Stomach smooth muscle (tissue), 2 donors: ENCODE data around the gene SNORC.
"Not testable (repeated sequence)": the region's sequence is repeated elsewhere in the genome, so short reads cannot be mapped to it uniquely, and the experiment has no call there.

Experiments used
- H3K27ac ChIP-seq: one replicate; pipeline ENCODE4 v1.7.0; 2013; ENCODE audit warnings: mild to moderate bottlenecking, low read length, inconsistent platforms
- H3K27me3 ChIP-seq, 2 donors: one replicate each; pipeline ENCODE4 v1.7.0; 2013; ENCODE audit warnings: low read length in 2 of 2; ENCODE audit not compliant: insufficient read depth in 2 of 2, control insufficient read depth in 1 of 2
- H3K36me3 ChIP-seq, 2 donors: one replicate each; pipeline ENCODE4 v1.7.0; 2013; ENCODE audit warnings: low read length in 2 of 2; ENCODE audit not compliant: control insufficient read depth in 2 of 2, insufficient read depth in 2 of 2
- H3K4me1 ChIP-seq: one replicate; pipeline ENCODE4 v1.7.0; 2013; ENCODE audit warnings: low read length; ENCODE audit not compliant: control insufficient read depth, insufficient read depth
- H3K4me3 ChIP-seq, 2 donors: one replicate each; pipeline ENCODE4 v1.7.0; 2013; ENCODE audit warnings: low read length in 2 of 2
- H3K9ac ChIP-seq, 2 donors: one replicate each; pipeline ENCODE4 v1.7.0; 2013; ENCODE audit warnings: low read length in 2 of 2, mild to moderate bottlenecking in 1 of 2
- H3K9me3 ChIP-seq, 2 donors: one replicate each; pipeline ENCODE4 v1.7.0; 2013; ENCODE audit warnings: low read length in 2 of 2; ENCODE audit not compliant: control insufficient read depth in 2 of 2
- donor health status: healthy.
- donor health status: Pancreatic carcinoma.

The SNORC gene

DNA sequence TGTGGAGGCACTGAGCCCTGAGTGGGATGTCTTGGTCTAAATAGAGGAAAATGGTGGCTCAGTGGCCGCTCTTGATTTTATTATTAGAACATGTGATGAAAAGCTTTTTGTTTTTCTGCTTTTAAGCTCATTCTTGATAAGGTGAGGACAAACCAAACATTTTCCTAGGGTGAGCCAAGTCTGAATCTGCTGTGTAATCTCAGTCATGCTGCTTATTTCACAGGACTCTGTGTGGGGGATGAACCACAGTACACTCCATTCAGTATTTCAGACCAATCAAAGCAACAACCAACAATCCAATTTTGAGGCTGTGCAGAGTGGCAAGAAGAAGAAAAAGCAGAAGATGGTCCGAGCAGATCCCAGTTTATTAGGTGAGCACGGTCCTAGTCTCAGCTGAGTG lies 20.0 kb upstream of the SNORC start:
- Histone ChIP-seq H3K36me3 (peaks cover 39 to 46% of the 10 kb centered on the region in 2 donors), H3K9ac (no peak overlapping the region), H3K27ac (no peak overlapping the region)

GRCh38 chr2:232852081-232852480 lies 18.0 kb upstream of the SNORC start:
- H3K27ac ChIP-seq, H3K9ac ChIP-seq, H3K4me3 ChIP-seq, H3K9me3 ChIP-seq, H3K27me3 ChIP-seq, H3K4me1 ChIP-seq: not testable (repeated sequence)
- peaks cover 32 to 39% of the 10 kb centered on the region in 2 donors for H3K36me3 ChIP-seq

More for the DNA sequence above, 20.0 kb upstream of the SNORC start:
- H3K4me1 ChIP-seq, result no peaks in the 10 kb centered on the region
- H3K4me3 ChIP-seq, result no peak overlapping the region
- no peaks in the 10 kb centered on the region for H3K27me3 ChIP-seq
- H3K9me3 ChIP-seq, result no peaks in the 10 kb centered on the region

DNA sequence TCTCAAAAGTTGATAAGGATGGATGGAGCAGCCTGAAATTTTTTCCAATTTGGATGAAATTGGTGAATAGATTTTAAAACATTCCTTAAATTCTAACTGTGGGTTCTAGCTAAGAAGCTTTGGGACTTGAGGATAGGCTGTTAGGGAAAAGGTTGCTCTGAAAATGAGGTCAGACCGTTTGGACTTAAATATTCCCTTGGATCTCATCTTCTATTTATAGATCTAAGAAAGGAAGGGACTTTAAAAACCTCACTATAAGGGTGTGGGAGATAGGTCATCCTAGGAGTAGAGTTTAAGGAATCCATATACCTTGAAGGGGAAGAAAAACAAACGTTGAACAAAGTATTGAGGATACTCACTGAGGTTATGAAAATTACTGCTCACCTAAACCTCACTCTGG lies 17.4 kb upstream of the SNORC start:
- Histone ChIP-seq H3K27ac (no peak overlapping the region), H3K4me1 (no peaks in the 10 kb centered on the region), H3K4me3 (no peak overlapping the region), H3K9ac (no peak overlapping the region), H3K9me3 (no peaks in the 10 kb centered on the region), H3K36me3 (peaks cover 32 to 45% of the 10 kb centered on the region in 2 donors), H3K27me3 (no peaks in the 10 kb centered on the region)

- Histone ChIP-seq H3K27me3 (no peaks in the 10 kb centered on the region), H3K9me3 (no peaks in the 10 kb centered on the region), H3K27ac (no peak overlapping the region), H3K9ac (no peak overlapping the region), H3K4me1 (no peaks in the 10 kb centered on the region), H3K4me3 (no peak overlapping the region), H3K36me3 (peaks cover 29 to 42% of the 10 kb centered on the region in 2 donors)
Observed at GRCh38 chr2:232854082-232854481, 16.0 kb upstream of the SNORC start.

DNA sequence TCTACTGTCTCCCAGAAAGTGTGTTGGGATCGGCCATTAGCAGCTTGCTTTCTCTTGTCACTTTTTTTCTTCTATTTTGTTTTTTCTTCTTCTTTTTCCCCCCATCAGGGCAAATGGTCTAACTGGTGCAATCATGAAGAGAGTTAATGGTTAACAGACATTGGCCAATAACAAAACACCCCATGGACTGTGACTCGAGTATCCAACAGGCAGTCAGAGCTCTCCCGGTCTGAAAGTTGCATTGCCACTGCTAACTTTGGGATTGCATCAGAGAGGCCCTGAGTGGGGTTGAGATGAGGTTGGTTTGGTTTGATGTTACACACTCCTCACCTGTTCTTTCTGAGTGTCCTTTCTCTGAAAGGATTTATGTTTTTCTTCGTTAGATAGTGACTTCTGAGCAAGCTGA lies 12.9 kb upstream of the SNORC start:
- H3K9me3 ChIP-seq, result no peaks in the 10 kb centered on the region
- no peaks in the 10 kb centered on the region for H3K27me3 ChIP-seq
- no peak overlapping the region for H3K9ac ChIP-seq
- no peaks in the 10 kb centered on the region for H3K4me1 ChIP-seq
- H3K27ac ChIP-seq, result no peak overlapping the region
- no peak overlapping the region for H3K4me3 ChIP-seq
- H3K36me3 ChIP-seq, result peaks cover 29 to 35% of the 10 kb centered on the region in 2 donors

DNA sequence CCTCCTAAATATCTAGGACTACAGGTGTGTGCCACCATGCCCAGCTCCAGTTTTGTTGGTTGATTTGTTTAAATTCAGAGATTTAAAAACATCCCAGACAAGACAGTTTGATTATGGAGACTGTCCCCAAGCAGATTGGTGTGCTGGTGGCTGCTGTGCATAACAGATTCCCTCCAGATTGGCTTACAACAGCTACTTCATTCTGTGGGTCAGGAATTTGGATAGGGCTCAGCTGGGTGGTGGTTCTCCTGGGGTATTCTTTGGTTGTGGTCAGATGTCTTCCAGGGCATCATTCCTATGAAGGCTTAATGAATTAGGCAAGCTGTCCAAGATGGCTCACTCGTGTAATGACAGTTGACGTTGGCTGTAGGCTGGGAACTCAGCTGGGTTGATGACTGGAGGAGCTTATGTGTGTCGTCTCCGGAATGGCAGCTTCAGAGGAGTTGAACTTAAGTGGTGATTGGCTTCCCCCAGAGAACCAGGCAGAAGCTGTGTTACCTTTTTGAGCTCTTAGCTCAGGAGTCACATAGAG lies 10.6 kb upstream of the SNORC start:
- Histone ChIP-seq H3K4me3 (no peak overlapping the region), H3K9me3 (no peaks in the 10 kb centered on the region), H3K4me1 (no peaks in the 10 kb centered on the region), H3K27ac (no peak overlapping the region), H3K27me3 (no peaks in the 10 kb centered on the region), H3K9ac (no peak overlapping the region), H3K36me3 (peaks cover 29 to 37% of the 10 kb centered on the region in 2 donors)

GRCh38 chr2:232860593-232861241 lies 9.3 kb upstream of the SNORC start:
- H3K36me3 ChIP-seq, result peaks cover 29 to 37% of the 10 kb centered on the region in 2 donors
- no peak overlapping the region for H3K27ac ChIP-seq
- H3K9ac ChIP-seq, result no peak overlapping the region
- H3K4me3 ChIP-seq, result no peak overlapping the region
- H3K27me3 ChIP-seq, result no peaks in the 10 kb centered on the region
- no peaks in the 10 kb centered on the region for H3K9me3 ChIP-seq
- no peaks in the 10 kb centered on the region for H3K4me1 ChIP-seq

- H3K27me3 ChIP-seq, result no peaks in the 10 kb centered on the region
- no peak overlapping the region for H3K27ac ChIP-seq
- H3K9ac ChIP-seq, result no peak overlapping the region
- H3K9me3 ChIP-seq, result no peaks in the 10 kb centered on the region
- no peak overlapping the region for H3K4me3 ChIP-seq
- no peaks in the 10 kb centered on the region for H3K4me1 ChIP-seq
- H3K36me3 ChIP-seq, result peaks cover 28 to 36% of the 10 kb centered on the region in 2 donors
Observed at GRCh38 chr2:232861353-232861752, 8.7 kb upstream of the SNORC start.

DNA sequence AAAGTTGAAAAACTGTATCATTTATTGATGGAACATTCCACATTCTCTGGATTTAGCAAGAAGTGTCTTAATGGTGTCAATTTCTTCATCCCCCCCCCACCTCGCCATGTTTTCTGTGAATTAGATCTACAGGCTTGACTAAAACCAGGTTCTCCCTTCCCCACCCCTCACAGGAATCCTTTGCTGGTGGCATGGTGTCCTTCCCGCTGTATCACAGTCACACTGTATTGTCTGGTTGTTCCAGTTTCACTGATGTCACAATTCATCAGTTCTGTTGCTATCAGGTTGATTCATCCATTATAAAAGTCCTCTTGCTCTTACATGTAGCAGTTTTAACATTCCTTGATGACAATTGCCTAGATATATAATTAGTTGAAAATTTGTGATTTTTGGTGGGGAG lies 6.1 kb upstream of the SNORC start:
- no peak overlapping the region for H3K4me3 ChIP-seq
- no peaks in the 10 kb centered on the region for H3K4me1 ChIP-seq
- peaks cover 11 to 18% of the 10 kb centered on the region in 2 donors for H3K36me3 ChIP-seq
- H3K27me3 ChIP-seq, result no peaks in the 10 kb centered on the region
- no peak overlapping the region for H3K27ac ChIP-seq
- no peak overlapping the region for H3K9ac ChIP-seq
- H3K9me3 ChIP-seq, result no peaks in the 10 kb centered on the region

- H3K4me1 ChIP-seq, result no peaks in the 10 kb centered on the region
- H3K4me3 ChIP-seq, result no peak overlapping the region
- peaks cover 11 to 12% of the 10 kb centered on the region in 2 donors for H3K36me3 ChIP-seq
- no peaks in the 10 kb centered on the region for H3K27me3 ChIP-seq
- H3K9ac ChIP-seq, result no peak overlapping the region
- H3K9me3 ChIP-seq, result no peaks in the 10 kb centered on the region
- no peak overlapping the region for H3K27ac ChIP-seq
Observed at GRCh38 chr2:232865165-232865564, 4.9 kb upstream of the SNORC start.

- Histone ChIP-seq H3K27ac (no peak overlapping the region), H3K4me3 (no peak overlapping the region), H3K36me3 (peaks cover 4 to 7% of the 10 kb centered on the region in 2 donors), H3K27me3 (no peaks in the 10 kb centered on the region), H3K4me1 (no peaks in the 10 kb centered on the region), H3K9me3 (no peaks in the 10 kb centered on the region), H3K9ac (no peak overlapping the region)
Observed at GRCh38 chr2:232866104-232866503, 4.0 kb upstream of the SNORC start.
